HG03520 (cell line): ENCODE data around the gene IL10RB.
"Not testable (repeated sequence)": the region's sequence is repeated elsewhere in the genome, so short reads cannot be mapped to it uniquely, and the experiment has no call there.

ENCODE experiments used
- ATAC-seq: cut with Tn5 transposase; IDR thresholded peaks from one replicate; pipeline ENCODE4 v1.9.1; 2021; ENCODE audit warnings: mild to moderate bottlenecking, moderate library complexity; ENCODE audit not compliant: unreplicated experiment

IL10RB gene

GRCh38 chr21:33300701-33301631 lies 34.8 kb downstream of the IL10RB start:
- ATAC-seq: no peak

GRCh38 chr21:33301632-33302002 lies 35.5 kb downstream of the IL10RB start:
- ATAC-seq: no peak

GRCh38 chr21:33302055-33302454 lies 35.9 kb downstream of the IL10RB start:
- ATAC-seq: no peak

GRCh38 chr21:33302796-33303195 lies 36.6 kb downstream of the IL10RB start:
- ATAC-seq: no peak

- ATAC-seq: no peak
Observed at GRCh38 chr21:33305344-33305671, 39.1 kb downstream of the IL10RB start.

GRCh38 chr21:33305938-33306337 lies 39.8 kb downstream of the IL10RB start:
- no peak for ATAC-seq

GRCh38 chr21:33308586-33309490 lies 42.7 kb downstream of the IL10RB start:
- peak; percentile 79 for ATAC-seq

GRCh38 chr21:33309778-33310177 lies 43.6 kb downstream of the IL10RB start:
- ATAC-seq: no peak

GRCh38 chr21:33312121-33312520 lies 46.0 kb downstream of the IL10RB start:
- no peak for ATAC-seq

- no peak for ATAC-seq
Observed at GRCh38 chr21:33313183-33313582, 47.0 kb downstream of the IL10RB start.

GRCh38 chr21:33313611-33314010 lies 47.4 kb downstream of the IL10RB start:
- no peak for ATAC-seq

GRCh38 chr21:33314111-33314510 lies 47.9 kb downstream of the IL10RB start:
- no peak for ATAC-seq

- no peak for ATAC-seq
Observed at GRCh38 chr21:33315946-33316710, 50.0 kb downstream of the IL10RB start.

- no peak for ATAC-seq
Observed at GRCh38 chr21:33317145-33317544, 51.0 kb downstream of the IL10RB start.

GRCh38 chr21:33317786-33318486 lies 51.8 kb downstream of the IL10RB start:
- no peak for ATAC-seq

- ATAC-seq: not testable (repeated sequence)
Observed at GRCh38 chr21:33321005-33321404, 54.8 kb downstream of the IL10RB start.

GRCh38 chr21:33323610-33324009 lies 57.4 kb downstream of the IL10RB start:
- not testable (repeated sequence) for ATAC-seq

GRCh38 chr21:33324291-33325221 lies 58.4 kb downstream of the IL10RB start, which contains the start of gene IFNAR1:
Gene IFNAR1, plus strand, starts transcription at chr21:33324970. Its CDS starts 86 bp downstream, at chr21:33325056.
- ATAC-seq: peak; percentile 76
